Spleen (tissue), 11 donors: ENCODE measurements around the gene LDHAL6B. TPM values are rescaled to one million over a fixed set of nuclear protein-coding genes. Genes with fewer than 3 reads are reported as not detected.
A peak's percentile ranks its signal among the peaks of the same experiment; 100 is the strongest.

ENCODE experiments used
- DNase-seq: peaks from one replicate; pipeline ENCODE4 v3.0.0-alpha.2; 2020
- H3K27ac ChIP-seq, 8 donors: fragments of 200-600 bp; sonication (generic) in 7 of 8; 1 replicate in 4 of 8; 2 replicates in 4 of 8; pipeline versions ENCODE4 v1.5.0 to v1.8.0; 2016 to 2021; ENCODE audit warnings: inconsistent platforms in 4 of 8, mild to moderate bottlenecking in 4 of 8, moderate library complexity in 1 of 8
- H3K27me3 ChIP-seq, 7 donors: fragments of 200-600 bp; sonication (generic) in 6 of 7; replicated peaks in 1 of 7; 1 replicate in 4 of 7; 2 replicates in 3 of 7; pipeline versions ENCODE4 v1.5.0 to v1.8.0; 2016 to 2021; ENCODE audit warnings: inconsistent platforms in 3 of 7, mild to moderate bottlenecking in 1 of 7
- H3K36me3 ChIP-seq, 6 donors: fragments of 200-600 bp; sonication (generic) in 5 of 6; 1 replicate in 4 of 6; 2 replicates in 2 of 6; pipeline versions ENCODE4 v1.5.0 to v1.8.0; 2016 to 2021; ENCODE audit warnings: inconsistent platforms in 2 of 6
- H3K4me1 ChIP-seq, 6 donors: fragments of 200-600 bp; sonication (generic) in 5 of 6; 1 replicate in 3 of 6; 2 replicates in 3 of 6; pipeline versions ENCODE4 v1.5.0 to v1.8.0; 2016 to 2021; ENCODE audit warnings: inconsistent platforms in 3 of 6
- H3K4me3 ChIP-seq, 8 donors: fragments of 200-600 bp; sonication (generic) in 7 of 8; 1 replicate in 4 of 8; 2 replicates in 4 of 8; pipeline versions ENCODE4 v1.5.0 to v1.8.0; 2016 to 2021; ENCODE audit warnings: inconsistent platforms in 4 of 8, mild to moderate bottlenecking in 4 of 8, moderate library complexity in 2 of 8
- H3K9me3 ChIP-seq, 8 donors: fragments of 200-600 bp; sonication (generic) in 7 of 8; 1 replicate in 4 of 8; 2 replicates in 4 of 8; pipeline versions ENCODE4 v1.5.0 to v1.8.0; 2016 to 2021; ENCODE audit warnings: inconsistent platforms in 4 of 8
- POLR2A ChIP-seq, 3 donors: fragments of 450-650 bp; IDR thresholded peaks; one replicate each; pipeline ENCODE4 v1.5.1; 2017; ENCODE audit warnings: antibody characterized with exemption in 3 of 3, mild to moderate bottlenecking in 1 of 3
- POLR2AphosphoS5 ChIP-seq, 3 donors: sonication (generic); formaldehyde crosslinking; IDR thresholded peaks; one replicate each; pipeline ENCODE4 v1.5.1; 2017; ENCODE audit warnings: antibody characterized with exemption in 3 of 3
- WGBS, 5 donors: extraction: QIAGEN DNeasy Blood & Tissue Kit in 3 of 5; methylation state at CpG; one replicate each; pipeline versions ENCODE4 v1.1.5 to v1.1.7; 2013 to 2018; 5-methylcytosine and 5-hydroxymethylcytosine counted together
- intact Hi-C: fragments of 100-400 bp; cut with DNase I; formaldehyde crosslinking; loops from one replicate; pipeline ENCODE4 v1.15.0; 2023; ENCODE audit warnings: low total_unique reads
- polyA plus RNA-seq, 3 donors: library from polyadenylated mRNA; stranded (reverse); fragments of 200-250 nt; gene quantifications; one replicate each; pipeline ENCODE4 v1.2.1, GENCODE V29; 2013
- total RNA-seq, 7 donors: library from RNA; depleted of rRNA in 3 of 7; stranded (reverse); fragments of >200 nt in 3 of 7; fragmentation: NEBNext Ultra II Directional in 4 of 7; extraction: Animal tissue kit (Norgen Biotek cat#: 25700) in 4 of 7; gene quantifications; one replicate each; pipeline versions ENCODE4 v1.1.0 to v1.2.1, GENCODE V29; 2016 to 2021
- TF ChIP-seq, protein P1 (sequence below), 11 experiments: fragments of 200-600 bp in 7 of 11; fragments of 450-650 bp in 4 of 11; sonication (generic) in 4 of 11; IDR thresholded peaks in 8 of 11; conservative IDR thresholded peaks in 3 of 11; 1 replicate in 7 of 11; 2 replicates in 4 of 11; pipeline versions ENCODE4 v1.4.0 to v1.8.0; 2016 to 2021; ENCODE audit warnings: antibody characterized with exemption in 11 of 11, inconsistent platforms in 4 of 11, mild to moderate bottlenecking in 1 of 11
- donor health status: healthy with polysubstance abuse.
- donor health status: DM: no; HTN: no; CAD: no; lungs with moderate emphysema.
- donor health status: DM: no; HTN: no; CAD: no.
- donor health status: Bipolar disorder and iron deficiency.
- donor health status: healthy.
- donor health status: DM: no; HTN: no; CAD: no.
- donor health status: DM: yes; HTN: yes; CAD: no.

LDHAL6B gene
- total and polyA plus RNA-seq, 10 donors, result 0.06 TPM; not detected in 9

GRCh38 chr15:59223736-59224135 lies 17.1 kb downstream of the LDHAL6B start:
- Histone ChIP-seq H3K27me3 (no peaks in the 10 kb centered on the region), H3K4me1 (peaks cover 6 to 19% (median 15%) of the 10 kb centered on the region in 6 donors), H3K9me3 (no peaks in the 10 kb centered on the region), H3K27ac (peak overlapping the region in 5 of 8 donors; percentile 4 to 52 (median 28)), H3K4me3 (no peak overlapping the region), H3K36me3 (peaks cover 0 to 56% (median 15%) of the 10 kb centered on the region in 6 donors)
- TF ChIP-seq, protein P1, sequence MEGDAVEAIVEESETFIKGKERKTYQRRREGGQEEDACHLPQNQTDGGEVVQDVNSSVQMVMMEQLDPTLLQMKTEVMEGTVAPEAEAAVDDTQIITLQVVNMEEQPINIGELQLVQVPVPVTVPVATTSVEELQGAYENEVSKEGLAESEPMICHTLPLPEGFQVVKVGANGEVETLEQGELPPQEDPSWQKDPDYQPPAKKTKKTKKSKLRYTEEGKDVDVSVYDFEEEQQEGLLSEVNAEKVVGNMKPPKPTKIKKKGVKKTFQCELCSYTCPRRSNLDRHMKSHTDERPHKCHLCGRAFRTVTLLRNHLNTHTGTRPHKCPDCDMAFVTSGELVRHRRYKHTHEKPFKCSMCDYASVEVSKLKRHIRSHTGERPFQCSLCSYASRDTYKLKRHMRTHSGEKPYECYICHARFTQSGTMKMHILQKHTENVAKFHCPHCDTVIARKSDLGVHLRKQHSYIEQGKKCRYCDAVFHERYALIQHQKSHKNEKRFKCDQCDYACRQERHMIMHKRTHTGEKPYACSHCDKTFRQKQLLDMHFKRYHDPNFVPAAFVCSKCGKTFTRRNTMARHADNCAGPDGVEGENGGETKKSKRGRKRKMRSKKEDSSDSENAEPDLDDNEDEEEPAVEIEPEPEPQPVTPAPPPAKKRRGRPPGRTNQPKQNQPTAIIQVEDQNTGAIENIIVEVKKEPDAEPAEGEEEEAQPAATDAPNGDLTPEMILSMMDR (IDR thresholded peaks at IDR 0.05 in 8 of 11, conservative IDR thresholded peaks at IDR 0.05 in 3 of 11), result no peak
- no peak for TF ChIP-seq POLR2A (IDR thresholded peaks at IDR 0.05)
- TF ChIP-seq POLR2AphosphoS5 (IDR thresholded peaks at IDR 0.05), result no peak
- DNase-seq, result no peak
- 77 to 85% (median 82%) methylated on average over 3 of the region's 3 CpGs for WGBS, 5 donors
- intact Hi-C loops, result no loop called here

- peak; percentile 74 for DNase-seq
- H3K4me1 ChIP-seq, result peaks cover 6 to 19% (median 15%) of the 10 kb centered on the region in 6 donors
- TF ChIP-seq, protein P1 (IDR thresholded peaks at IDR 0.05 in 8 of 11, conservative IDR thresholded peaks at IDR 0.05 in 3 of 11), result no peak
- TF ChIP-seq POLR2AphosphoS5 (IDR thresholded peaks at IDR 0.05) (peak in 2 of 3 donors; percentile 60 to 61), POLR2A (IDR thresholded peaks at IDR 0.05) (no peak)
- peaks cover 0 to 52% (median 13%) of the 10 kb centered on the region in 6 donors for H3K36me3 ChIP-seq
- H3K9me3 ChIP-seq, result no peaks in the 10 kb centered on the region
- H3K27ac ChIP-seq, result peak overlapping the region in 4 of 8 donors; percentile 7 to 52 (median 28)
- WGBS, 5 donors, result 61 to 85% (median 66%) methylated on average over 7 of the region's 7 CpGs
- H3K27me3 ChIP-seq, result no peaks in the 10 kb centered on the region
- intact Hi-C loops, result no loop called here
- H3K4me3 ChIP-seq, result no peak overlapping the region
Observed at GRCh38 chr15:59224474-59224873, 17.8 kb downstream of the LDHAL6B start.

GRCh38 chr15:59227021-59227420 lies 20.4 kb downstream of the LDHAL6B start:
- Histone ChIP-seq H3K9me3 (no peaks in the 10 kb centered on the region), H3K4me1 (peaks cover 6 to 19% (median 15%) of the 10 kb centered on the region in 6 donors), H3K27me3 (no peaks in the 10 kb centered on the region), H3K36me3 (peaks cover 0 to 62% (median 14%) of the 10 kb centered on the region in 6 donors), H3K27ac (no peak overlapping the region), H3K4me3 (no peak overlapping the region)
- TF ChIP-seq POLR2A (IDR thresholded peaks at IDR 0.05), result no peak
- TF ChIP-seq, protein P1 (IDR thresholded peaks at IDR 0.05 in 8 of 11, conservative IDR thresholded peaks at IDR 0.05 in 3 of 11), result no peak
- TF ChIP-seq POLR2AphosphoS5 (IDR thresholded peaks at IDR 0.05), result no peak
- no peak for DNase-seq
- intact Hi-C loops, result no loop called here
- 92 to 98% (median 96%) methylated on average over 4 of the region's 4 CpGs for WGBS, 5 donors

GRCh38 chr15:59229015-59229414 lies 22.4 kb downstream of the LDHAL6B start:
- intact Hi-C loops, result no loop called here
- H3K4me1 ChIP-seq, result peaks cover 6 to 14% (median 12%) of the 10 kb centered on the region in 6 donors
- H3K36me3 ChIP-seq, result peaks cover 0 to 43% (median 5%) of the 10 kb centered on the region in 6 donors
- WGBS, 5 donors, result 84 to 96% (median 86%) methylated on average over 4 of the region's 4 CpGs
- no peaks in the 10 kb centered on the region for H3K9me3 ChIP-seq
- no peak overlapping the region for H3K4me3 ChIP-seq
- H3K27me3 ChIP-seq, result no peaks in the 10 kb centered on the region
- H3K27ac ChIP-seq, result no peak overlapping the region
- TF ChIP-seq POLR2A (IDR thresholded peaks at IDR 0.05) (no peak), POLR2AphosphoS5 (IDR thresholded peaks at IDR 0.05) (no peak)
- TF ChIP-seq, protein P1 (IDR thresholded peaks at IDR 0.05 in 8 of 11, conservative IDR thresholded peaks at IDR 0.05 in 3 of 11), result no peak
- DNase-seq, result no peak
